ENCODE data around the gene SMPDL3A.
A peak's percentile ranks its signal among the peaks of the same experiment; 100 is the strongest.

The SMPDL3A gene

DNA sequence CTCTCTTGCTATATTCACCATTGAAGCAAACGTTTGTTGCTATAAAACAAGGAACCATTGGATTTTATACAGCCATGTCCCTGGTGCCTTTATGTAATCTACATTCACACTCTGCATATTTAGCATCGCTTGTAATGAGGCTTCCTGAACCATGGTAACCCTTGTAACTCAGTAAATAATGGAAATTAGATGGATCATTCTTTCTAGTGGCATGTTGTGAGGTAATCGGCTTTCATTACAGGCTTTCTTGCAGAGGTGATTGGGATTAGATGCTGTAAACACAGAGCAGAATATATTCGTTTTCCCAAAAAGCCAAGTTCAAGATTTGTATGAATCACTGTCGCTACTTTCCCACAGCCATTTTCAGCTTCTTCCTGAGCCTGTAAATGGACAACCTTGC, 36.1 kb downstream of the SMPDL3A start:
- Histone ChIP-seq H3K27ac (ENCODE audit: low read depth, low read length) (no peak overlapping the region), H3K4me3 (ENCODE audit: low read depth, low read length) (no peak overlapping the region), H3K36me3 (ENCODE audit: control insufficient read depth, insufficient read depth, low read length) (no peaks in the 10 kb centered on the region), H3K4me1 (ENCODE audit: control insufficient read depth, insufficient read depth, low read length) (peaks cover 27% of the 10 kb centered on the region), H3K27me3 (ENCODE audit: control insufficient read depth, insufficient read depth, low read length) (no peaks in the 10 kb centered on the region), H3K9me3 (ENCODE audit: control insufficient read depth, insufficient read depth, low read depth, low read length) (no peaks in the 10 kb centered on the region), H3K9ac (ENCODE audit: low read length) (no peak overlapping the region)

GRCh38 chr6:122829456-122829855, 40.4 kb downstream of the SMPDL3A start:
- Histone ChIP-seq H3K27me3 (ENCODE audit: control insufficient read depth, insufficient read depth, low read length) (no peaks in the 10 kb centered on the region), H3K9ac (ENCODE audit: low read length) (no peak overlapping the region), H3K4me1 (ENCODE audit: control insufficient read depth, insufficient read depth, low read length) (peaks cover 21% of the 10 kb centered on the region), H3K9me3 (ENCODE audit: control insufficient read depth, insufficient read depth, low read depth, low read length) (no peaks in the 10 kb centered on the region), H3K27ac (ENCODE audit: low read depth, low read length) (no peak overlapping the region), H3K4me3 (ENCODE audit: low read depth, low read length) (peak overlapping the region; percentile 34), H3K36me3 (ENCODE audit: control insufficient read depth, insufficient read depth, low read length) (no peaks in the 10 kb centered on the region)

GRCh38 chr6:122831511-122831910, 42.5 kb downstream of the SMPDL3A start:
- Histone ChIP-seq H3K36me3 (ENCODE audit: control insufficient read depth, insufficient read depth, low read length) (no peaks in the 10 kb centered on the region), H3K4me3 (ENCODE audit: low read depth, low read length) (no peak overlapping the region), H3K9me3 (ENCODE audit: control insufficient read depth, insufficient read depth, low read depth, low read length) (no peaks in the 10 kb centered on the region), H3K9ac (ENCODE audit: low read length) (no peak overlapping the region), H3K4me1 (ENCODE audit: control insufficient read depth, insufficient read depth, low read length) (peaks cover 21% of the 10 kb centered on the region), H3K27me3 (ENCODE audit: control insufficient read depth, insufficient read depth, low read length) (no peaks in the 10 kb centered on the region), H3K27ac (ENCODE audit: low read depth, low read length) (no peak overlapping the region)

DNA sequence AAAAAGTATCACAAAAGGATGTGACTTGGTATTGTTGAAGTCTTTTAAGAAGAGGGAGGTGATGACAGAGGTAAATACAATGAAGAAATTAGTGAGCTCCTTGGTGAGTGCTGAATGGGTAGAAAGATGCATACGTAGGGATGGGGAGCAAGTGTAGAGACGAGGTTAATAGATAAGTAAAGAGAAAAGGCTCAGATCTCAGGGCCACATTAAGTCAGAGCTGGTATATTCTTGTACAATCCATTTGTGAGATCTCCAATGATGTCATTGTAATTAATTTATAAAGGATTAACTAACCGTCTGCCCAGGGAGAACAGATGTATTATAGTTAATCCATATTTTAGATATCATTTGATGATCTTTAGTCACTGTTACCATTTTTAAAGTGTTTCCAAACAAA, 43.4 kb downstream of the SMPDL3A start:
- Histone ChIP-seq H3K4me1 (ENCODE audit: control insufficient read depth, insufficient read depth, low read length) (peaks cover 21% of the 10 kb centered on the region), H3K9ac (ENCODE audit: low read length) (no peak overlapping the region), H3K27ac (ENCODE audit: low read depth, low read length) (no peak overlapping the region), H3K27me3 (ENCODE audit: control insufficient read depth, insufficient read depth, low read length) (no peaks in the 10 kb centered on the region), H3K4me3 (ENCODE audit: low read depth, low read length) (no peak overlapping the region), H3K36me3 (ENCODE audit: control insufficient read depth, insufficient read depth, low read length) (no peaks in the 10 kb centered on the region), H3K9me3 (ENCODE audit: control insufficient read depth, insufficient read depth, low read depth, low read length) (no peaks in the 10 kb centered on the region)

DNA sequence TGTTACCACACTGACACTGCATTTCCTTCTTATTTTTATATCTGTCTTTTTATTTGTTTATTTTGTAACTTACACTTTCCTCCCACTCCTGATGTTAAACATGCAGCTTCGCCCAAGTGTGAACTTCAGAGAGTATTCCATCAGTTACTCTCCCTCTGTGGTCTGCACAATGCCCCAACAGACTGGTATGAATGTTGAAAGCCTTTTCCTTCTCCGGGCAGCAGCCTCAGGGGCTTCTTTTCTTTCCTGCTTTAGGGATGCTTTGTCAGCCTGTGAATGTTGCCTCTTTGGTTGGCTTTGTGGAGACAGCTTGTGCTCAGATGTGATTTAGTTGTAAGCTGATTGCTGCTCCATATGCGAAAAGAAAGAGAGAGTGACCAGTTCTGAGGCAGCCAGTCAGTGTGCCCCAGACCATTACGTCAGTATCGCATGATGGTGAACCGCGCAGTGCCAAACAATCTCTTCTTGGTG, 44.0 kb downstream of the SMPDL3A start:
- no peaks in the 10 kb centered on the region for H3K36me3 ChIP-seq (ENCODE audit: control insufficient read depth, insufficient read depth, low read length)
- H3K9ac ChIP-seq (ENCODE audit: low read length) = no peak overlapping the region
- peaks cover 21% of the 10 kb centered on the region for H3K4me1 ChIP-seq (ENCODE audit: control insufficient read depth, insufficient read depth, low read length)
- no peaks in the 10 kb centered on the region for H3K9me3 ChIP-seq (ENCODE audit: control insufficient read depth, insufficient read depth, low read depth, low read length)
- H3K4me3 ChIP-seq (ENCODE audit: low read depth, low read length) = no peak overlapping the region
- H3K27ac ChIP-seq (ENCODE audit: low read depth, low read length) = no peak overlapping the region
- no peaks in the 10 kb centered on the region for H3K27me3 ChIP-seq (ENCODE audit: control insufficient read depth, insufficient read depth, low read length)

DNA sequence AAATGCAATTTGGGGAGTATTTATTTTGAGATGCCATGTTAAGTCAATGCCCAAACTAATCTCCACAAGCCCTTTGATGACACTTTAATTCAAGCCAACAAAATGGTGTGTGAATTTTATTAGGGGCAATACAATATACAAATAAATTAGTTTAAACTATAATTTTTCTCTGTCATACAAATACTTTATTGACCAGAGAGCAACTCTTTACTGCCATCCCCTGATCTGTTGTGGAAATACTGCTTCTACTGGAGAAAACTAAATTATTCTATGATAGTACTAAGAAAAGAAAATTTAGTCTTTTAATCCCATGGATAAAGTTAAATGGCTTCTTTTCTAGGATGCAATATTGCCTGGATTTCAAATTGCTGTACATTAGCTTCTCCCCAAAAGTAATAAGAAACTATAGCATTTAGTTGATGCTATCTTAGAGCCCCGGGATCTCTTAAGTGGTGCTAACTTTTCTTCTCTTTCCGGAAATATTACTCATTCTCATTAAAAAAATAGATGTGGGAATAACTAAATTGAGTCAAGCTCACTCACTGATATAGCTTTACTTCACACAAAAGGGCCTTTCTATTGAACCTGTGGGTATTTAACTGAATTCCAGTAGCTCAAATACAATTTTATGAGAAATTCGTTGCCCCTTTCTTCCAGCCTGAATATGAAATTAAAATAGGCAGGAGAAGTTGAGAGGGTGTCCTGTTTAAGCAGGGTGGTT, 49.2 kb downstream of the SMPDL3A start:
- no peak overlapping the region for H3K9ac ChIP-seq (ENCODE audit: low read length)
- no peaks in the 10 kb centered on the region for H3K27me3 ChIP-seq (ENCODE audit: control insufficient read depth, insufficient read depth, low read length)
- H3K4me3 ChIP-seq (ENCODE audit: low read depth, low read length) = no peak overlapping the region
- H3K9me3 ChIP-seq (ENCODE audit: control insufficient read depth, insufficient read depth, low read depth, low read length) = no peaks in the 10 kb centered on the region
- no peaks in the 10 kb centered on the region for H3K36me3 ChIP-seq (ENCODE audit: control insufficient read depth, insufficient read depth, low read length)
- peaks cover 8% of the 10 kb centered on the region for H3K4me1 ChIP-seq (ENCODE audit: control insufficient read depth, insufficient read depth, low read length)
- no peak overlapping the region for H3K27ac ChIP-seq (ENCODE audit: low read depth, low read length)

GRCh38 chr6:122839472-122839871, 50.4 kb downstream of the SMPDL3A start:
- no peaks in the 10 kb centered on the region for H3K9me3 ChIP-seq (ENCODE audit: control insufficient read depth, insufficient read depth, low read depth, low read length)

DNA sequence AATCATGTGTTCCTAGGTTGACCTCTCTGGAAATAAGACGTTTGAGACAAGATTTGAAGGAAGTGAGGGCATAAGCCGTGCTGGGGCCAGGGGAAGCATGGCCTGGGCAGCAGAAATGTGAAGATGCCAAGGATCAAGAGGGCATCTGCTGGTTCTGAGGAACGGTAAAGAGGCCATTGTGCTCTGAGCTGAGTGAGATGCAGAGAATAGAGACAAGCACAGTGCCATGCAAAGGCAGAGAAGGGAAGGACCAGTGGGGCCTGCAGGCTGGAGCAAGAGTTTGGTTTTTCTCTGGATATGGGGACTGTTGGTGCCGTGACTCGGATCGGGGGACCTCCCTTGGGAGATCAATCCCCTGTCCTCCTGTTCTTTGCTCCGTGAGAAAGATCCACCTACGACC, 50.8 kb downstream of the SMPDL3A start:
- Histone ChIP-seq H3K9ac (ENCODE audit: low read length) (no peak overlapping the region), H3K27me3 (ENCODE audit: control insufficient read depth, insufficient read depth, low read length) (no peaks in the 10 kb centered on the region), H3K4me1 (ENCODE audit: control insufficient read depth, insufficient read depth, low read length) (peaks cover 5% of the 10 kb centered on the region; the same call in 1 of the 2 replicates), H3K27ac (ENCODE audit: low read depth, low read length) (no peak overlapping the region), H3K4me3 (ENCODE audit: low read depth, low read length) (no peak overlapping the region), H3K9me3 (ENCODE audit: control insufficient read depth, insufficient read depth, low read depth, low read length) (no peaks in the 10 kb centered on the region), H3K36me3 (ENCODE audit: control insufficient read depth, insufficient read depth, low read length) (no peaks in the 10 kb centered on the region)

More at GRCh38 chr6:122839472-122839871, 50.4 kb downstream of the SMPDL3A start:
- Histone ChIP-seq H3K4me1 (ENCODE audit: control insufficient read depth, insufficient read depth, low read length) (peaks cover 5% of the 10 kb centered on the region; the same call in 1 of the 2 replicates), H3K9ac (ENCODE audit: low read length) (no peak overlapping the region), H3K36me3 (ENCODE audit: control insufficient read depth, insufficient read depth, low read length) (no peaks in the 10 kb centered on the region), H3K27ac (ENCODE audit: low read depth, low read length) (no peak overlapping the region), H3K27me3 (ENCODE audit: control insufficient read depth, insufficient read depth, low read length) (no peaks in the 10 kb centered on the region), H3K4me3 (ENCODE audit: low read depth, low read length) (no peak overlapping the region)

GRCh38 chr6:122845464-122845863, 56.4 kb downstream of the SMPDL3A start:
- peak overlapping the region; percentile 58; the same call in 1 of the 2 replicates for H3K27ac ChIP-seq (ENCODE audit: low read depth, low read length)

DNA sequence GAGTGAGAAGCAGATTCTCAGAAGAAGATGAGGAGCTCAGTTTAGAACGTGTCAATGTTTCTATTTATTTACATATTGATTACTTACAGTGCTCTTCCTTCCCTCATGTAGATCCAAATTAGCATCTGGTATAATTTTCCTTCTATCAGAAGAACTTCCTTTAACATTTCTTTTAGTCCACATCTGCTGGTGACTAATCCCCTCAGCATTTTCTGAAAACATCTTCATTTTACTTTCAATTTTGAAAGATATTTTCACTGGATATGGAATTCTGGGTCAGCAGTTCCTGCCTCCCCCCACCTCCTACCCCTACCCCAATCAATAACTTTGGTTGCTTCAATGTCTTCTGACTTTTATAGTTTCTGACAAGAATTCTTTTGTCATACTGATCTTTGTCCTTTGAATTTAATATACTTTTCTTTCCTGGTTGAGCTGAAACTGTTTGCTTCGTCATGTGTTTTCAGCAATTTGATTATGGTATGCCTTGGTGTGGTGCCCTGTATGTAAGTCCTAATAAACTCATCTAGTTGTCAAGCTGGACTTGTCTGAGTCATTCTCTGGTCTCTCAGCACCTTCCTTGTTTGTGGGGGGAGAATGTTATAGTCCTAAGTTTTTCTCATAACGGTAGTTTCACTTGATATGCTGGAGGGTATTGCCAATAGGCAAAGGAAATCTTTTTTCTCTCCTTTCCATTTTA, 57.0 kb downstream of the SMPDL3A start:
- Histone ChIP-seq H3K36me3 (ENCODE audit: control insufficient read depth, insufficient read depth, low read length) (no peaks in the 10 kb centered on the region), H3K27ac (ENCODE audit: low read depth, low read length) (peak overlapping the region; percentile 58), H3K4me1 (ENCODE audit: control insufficient read depth, insufficient read depth, low read length) (peaks cover 10% of the 10 kb centered on the region), H3K9me3 (ENCODE audit: control insufficient read depth, insufficient read depth, low read depth, low read length) (peaks cover 8% of the 10 kb centered on the region), H3K27me3 (ENCODE audit: control insufficient read depth, insufficient read depth, low read length) (no peaks in the 10 kb centered on the region), H3K4me3 (ENCODE audit: low read depth, low read length) (no peak overlapping the region), H3K9ac (ENCODE audit: low read length) (peak overlapping the region; percentile 54)

More at GRCh38 chr6:122845464-122845863, 56.4 kb downstream of the SMPDL3A start:
- Histone ChIP-seq H3K4me3 (ENCODE audit: low read depth, low read length) (0 out of 2 replicates have a peak overlapping the region, but pooled peaks have one; percentile 3), H3K9me3 (ENCODE audit: control insufficient read depth, insufficient read depth, low read depth, low read length) (peaks cover 2% of the 10 kb centered on the region), H3K36me3 (ENCODE audit: control insufficient read depth, insufficient read depth, low read length) (no peaks in the 10 kb centered on the region), H3K27me3 (ENCODE audit: control insufficient read depth, insufficient read depth, low read length) (no peaks in the 10 kb centered on the region), H3K4me1 (ENCODE audit: control insufficient read depth, insufficient read depth, low read length) (peaks cover 10% of the 10 kb centered on the region), H3K9ac (ENCODE audit: low read length) (peak overlapping the region; percentile 54)

Data from HUES6 (cell line).